ENCODE data around the gene ULK1. TPM values are rescaled to one million over a fixed set of nuclear protein-coding genes. Genes with fewer than 3 reads are reported as not detected.
"Not testable (repeated sequence)": the region's sequence is repeated elsewhere in the genome, so short reads cannot be mapped to it uniquely, and the experiment has no call there.

The ULK1 gene
- polyA plus RNA-seq, 1 donor (not counting 4 experiments of a cell fraction or from before 2014, with no cell fraction given), result 2.3 TPM

DNA sequence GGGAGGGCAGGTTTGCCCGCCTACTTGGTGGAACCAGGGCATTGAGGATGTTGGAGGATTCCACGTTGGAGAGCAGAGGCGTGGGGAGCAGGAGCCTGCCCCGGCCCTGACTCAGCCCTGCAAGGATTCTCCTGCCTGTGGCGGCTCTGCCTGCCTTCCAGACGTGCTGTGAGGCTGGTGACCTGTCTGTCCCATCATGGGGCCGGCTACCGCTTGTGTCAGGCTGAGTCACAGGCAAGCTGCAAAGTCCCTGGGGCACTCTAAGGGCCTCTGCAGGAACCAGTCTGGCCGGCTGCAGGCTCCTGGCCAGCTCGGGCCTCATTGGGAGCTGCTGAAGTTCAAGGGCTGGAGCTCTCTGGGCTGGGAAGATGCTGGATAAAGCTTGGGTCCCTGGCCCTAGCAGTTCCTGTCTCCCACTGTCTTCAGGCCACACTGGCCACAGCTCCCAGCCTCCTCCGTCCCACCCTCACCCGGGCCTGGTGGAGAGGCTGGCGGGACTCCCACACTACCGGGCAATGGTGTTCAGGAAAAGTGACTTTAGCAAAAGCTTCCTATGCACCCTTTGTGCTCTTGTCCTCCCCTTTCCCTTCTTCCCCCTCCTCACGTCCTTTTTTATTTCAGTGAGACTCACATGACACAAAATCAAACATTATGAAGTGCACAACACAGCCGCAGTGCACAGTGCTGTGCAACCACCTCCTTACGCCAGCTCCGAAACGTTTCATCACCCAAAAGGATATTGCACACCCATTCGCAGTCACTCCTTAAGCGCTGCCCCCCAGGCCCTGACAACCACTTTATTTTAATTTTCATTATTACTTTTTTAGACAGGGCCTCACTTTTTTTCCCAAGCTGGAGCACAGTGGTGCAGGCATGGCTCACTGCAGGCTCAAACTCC is 22.0 kb upstream of the ULK1 start:
- DNase-seq (ENCODE audit: low read depth, low spot score) (peak; percentile 83), FAIRE-seq (peak; percentile 87)
- Histone ChIP-seq H3K27ac (ENCODE audit: control insufficient read depth, insufficient read depth, low read length) (no peak overlapping the region), H3K27me3 (ENCODE audit: control insufficient read depth, extremely low read depth, insufficient read depth, low read length) (no peaks in the 10 kb centered on the region), H3K4me1 (ENCODE audit: control insufficient read depth, extremely low read depth, insufficient read depth, low read length) (peaks cover 26% of the 10 kb centered on the region), H3K36me3 (ENCODE audit: control insufficient read depth in 2 of 2, extremely low read depth in 1 of 2, insufficient read depth in 2 of 2, low read length in 2 of 2) (no peaks in the 10 kb centered on the region), H3K9ac (ENCODE audit: control insufficient read depth, extremely low read depth, insufficient read depth, low read length) (no peak overlapping the region), H3K4me2 (ENCODE audit: control insufficient read depth, extremely low read depth, insufficient read depth, low read depth, low read length) (peak overlapping the region; percentile 27), H3K9me1 (ENCODE audit: control insufficient read depth, extremely low read depth, insufficient read depth, low read length) (no peaks in the 10 kb centered on the region), H3K4me3 (ENCODE audit: control insufficient read depth in 2 of 3, extremely low read depth in 1 of 3, insufficient read depth in 2 of 3, low read depth in 1 of 3, low read length in 3 of 3) (no peak overlapping the region), H3K9me3 (ENCODE audit: control insufficient read depth, low read depth, low read length) (no peaks in the 10 kb centered on the region), H4K20me1 (ENCODE audit: control insufficient read depth, extremely low read depth, insufficient read depth, low read length) (no peaks in the 10 kb centered on the region), H2AFZ (ENCODE audit: control insufficient read depth, low read length) (peak overlapping the region; percentile 9), H3K79me2 (ENCODE audit: control insufficient read depth, insufficient read depth, low read length) (no peaks in the 10 kb centered on the region)
- TF ChIP-seq, protein P1, sequence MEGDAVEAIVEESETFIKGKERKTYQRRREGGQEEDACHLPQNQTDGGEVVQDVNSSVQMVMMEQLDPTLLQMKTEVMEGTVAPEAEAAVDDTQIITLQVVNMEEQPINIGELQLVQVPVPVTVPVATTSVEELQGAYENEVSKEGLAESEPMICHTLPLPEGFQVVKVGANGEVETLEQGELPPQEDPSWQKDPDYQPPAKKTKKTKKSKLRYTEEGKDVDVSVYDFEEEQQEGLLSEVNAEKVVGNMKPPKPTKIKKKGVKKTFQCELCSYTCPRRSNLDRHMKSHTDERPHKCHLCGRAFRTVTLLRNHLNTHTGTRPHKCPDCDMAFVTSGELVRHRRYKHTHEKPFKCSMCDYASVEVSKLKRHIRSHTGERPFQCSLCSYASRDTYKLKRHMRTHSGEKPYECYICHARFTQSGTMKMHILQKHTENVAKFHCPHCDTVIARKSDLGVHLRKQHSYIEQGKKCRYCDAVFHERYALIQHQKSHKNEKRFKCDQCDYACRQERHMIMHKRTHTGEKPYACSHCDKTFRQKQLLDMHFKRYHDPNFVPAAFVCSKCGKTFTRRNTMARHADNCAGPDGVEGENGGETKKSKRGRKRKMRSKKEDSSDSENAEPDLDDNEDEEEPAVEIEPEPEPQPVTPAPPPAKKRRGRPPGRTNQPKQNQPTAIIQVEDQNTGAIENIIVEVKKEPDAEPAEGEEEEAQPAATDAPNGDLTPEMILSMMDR (optimal IDR thresholded peaks at IDR 0.05 in 1 of 3, IDR thresholded peaks at IDR 0.05 in 1 of 3, conservative IDR thresholded peaks at IDR 0.05 in 1 of 3; ENCODE audit: extremely low read depth in 1 of 3, insufficient read depth in 2 of 3, low read length in 3 of 3), result no peak
- TF ChIP-seq EZH2 (IDR thresholded peaks at IDR 0.05; ENCODE audit: low read length), result no peak
- dilution Hi-C loops (cut with MboI; ENCODE audit: extremely low pct_ligation_motif_present, low sequenced_read_pairs), result no loop called here

DNA sequence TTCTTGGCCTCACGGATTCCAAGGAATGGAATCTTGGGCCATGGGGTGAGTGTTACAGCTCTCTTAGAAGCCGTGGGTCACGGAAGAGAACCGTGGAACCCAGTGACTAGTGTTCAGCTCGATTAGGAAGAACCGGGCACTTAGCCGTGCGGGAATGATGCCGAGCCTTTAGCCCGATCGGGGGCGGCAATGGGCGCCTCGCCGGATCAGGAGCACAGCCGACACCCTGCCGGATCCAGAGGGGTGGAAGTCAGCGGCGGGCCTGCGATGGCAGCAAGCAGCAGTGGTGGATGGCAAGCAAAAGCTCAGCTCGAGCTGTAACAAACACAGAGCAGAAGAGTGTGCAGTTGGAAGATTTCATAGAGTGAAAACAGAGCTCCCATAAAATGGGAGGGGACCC is 21.1 kb upstream of the ULK1 start:
- dilution Hi-C loops (cut with MboI; ENCODE audit: extremely low pct_ligation_motif_present, low sequenced_read_pairs), result no loop called here
- Histone ChIP-seq H3K4me2 (ENCODE audit: control insufficient read depth, extremely low read depth, insufficient read depth, low read depth, low read length) (no peak overlapping the region), H3K27ac (ENCODE audit: control insufficient read depth, insufficient read depth, low read length) (no peak overlapping the region), H3K9me1 (ENCODE audit: control insufficient read depth, extremely low read depth, insufficient read depth, low read length) (no peaks in the 10 kb centered on the region), H2AFZ (ENCODE audit: control insufficient read depth, low read length) (no peak overlapping the region), H3K79me2 (ENCODE audit: control insufficient read depth, insufficient read depth, low read length) (no peaks in the 10 kb centered on the region), H3K9me3 (ENCODE audit: control insufficient read depth, low read depth, low read length) (no peaks in the 10 kb centered on the region), H3K36me3 (ENCODE audit: control insufficient read depth in 2 of 2, extremely low read depth in 1 of 2, insufficient read depth in 2 of 2, low read length in 2 of 2) (no peaks in the 10 kb centered on the region), H3K4me1 (ENCODE audit: control insufficient read depth, extremely low read depth, insufficient read depth, low read length) (peaks cover 29% of the 10 kb centered on the region), H3K4me3 (ENCODE audit: control insufficient read depth in 2 of 3, extremely low read depth in 1 of 3, insufficient read depth in 2 of 3, low read depth in 1 of 3, low read length in 3 of 3) (no peak overlapping the region), H3K9ac (ENCODE audit: control insufficient read depth, extremely low read depth, insufficient read depth, low read length) (no peak overlapping the region), H4K20me1 (ENCODE audit: control insufficient read depth, extremely low read depth, insufficient read depth, low read length) (no peaks in the 10 kb centered on the region), H3K27me3 (ENCODE audit: control insufficient read depth, extremely low read depth, insufficient read depth, low read length) (no peaks in the 10 kb centered on the region)
- no peak for TF ChIP-seq EZH2 (IDR thresholded peaks at IDR 0.05; ENCODE audit: low read length)
- TF ChIP-seq, protein P1 (optimal IDR thresholded peaks at IDR 0.05 in 1 of 3, IDR thresholded peaks at IDR 0.05 in 1 of 3, conservative IDR thresholded peaks at IDR 0.05 in 1 of 3; ENCODE audit: extremely low read depth in 1 of 3, insufficient read depth in 2 of 3, low read length in 3 of 3), result no peak
- no peak for FAIRE-seq
- no peak for DNase-seq (ENCODE audit: low read depth, low spot score)

DNA sequence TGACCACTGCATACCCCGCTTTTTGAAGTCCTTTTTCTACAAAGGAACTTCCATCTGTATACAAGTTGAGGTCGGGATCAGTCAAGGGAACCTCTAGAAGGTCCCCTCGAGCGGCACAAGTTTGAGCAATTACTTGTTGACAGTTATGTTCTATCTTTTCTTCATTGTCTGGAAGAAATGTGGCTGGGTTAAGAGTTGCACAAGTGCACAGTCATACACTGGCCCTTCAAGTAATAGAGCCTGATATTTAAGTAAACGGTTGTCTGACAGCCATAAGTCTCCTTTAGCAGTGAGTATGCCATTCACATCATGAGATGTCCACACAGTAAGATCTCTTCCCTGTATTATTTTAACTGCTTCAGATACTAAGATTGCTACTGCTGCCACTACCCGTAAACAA is 19.4 kb upstream of the ULK1 start:
- H3K9ac ChIP-seq (ENCODE audit: control insufficient read depth, extremely low read depth, insufficient read depth, low read length); H3K9me1 ChIP-seq (ENCODE audit: control insufficient read depth, extremely low read depth, insufficient read depth, low read length); DNase-seq (ENCODE audit: low read depth, low spot score); H3K36me3 ChIP-seq (ENCODE audit: control insufficient read depth in 2 of 2, extremely low read depth in 1 of 2, insufficient read depth in 2 of 2, low read length in 2 of 2); H3K9me3 ChIP-seq (ENCODE audit: control insufficient read depth, low read depth, low read length); H3K27ac ChIP-seq (ENCODE audit: control insufficient read depth, insufficient read depth, low read length); dilution Hi-C loops (cut with MboI; ENCODE audit: extremely low pct_ligation_motif_present, low sequenced_read_pairs); FAIRE-seq; H4K20me1 ChIP-seq (ENCODE audit: control insufficient read depth, extremely low read depth, insufficient read depth, low read length); H3K27me3 ChIP-seq (ENCODE audit: control insufficient read depth, extremely low read depth, insufficient read depth, low read length); H3K4me2 ChIP-seq (ENCODE audit: control insufficient read depth, extremely low read depth, insufficient read depth, low read depth, low read length); H3K4me3 ChIP-seq (ENCODE audit: control insufficient read depth in 2 of 3, extremely low read depth in 1 of 3, insufficient read depth in 2 of 3, low read depth in 1 of 3, low read length in 3 of 3); H2AFZ ChIP-seq (ENCODE audit: control insufficient read depth, low read length); H3K79me2 ChIP-seq (ENCODE audit: control insufficient read depth, insufficient read depth, low read length): not testable (repeated sequence)
- peaks cover 26% of the 10 kb centered on the region for H3K4me1 ChIP-seq (ENCODE audit: control insufficient read depth, extremely low read depth, insufficient read depth, low read length)
